AG04449 (cell line): ENCODE results near the gene SYNPR.

Source experiments
- CTCF ChIA-PET: fragments of 350-600 bp; formaldehyde crosslinking; extraction: SDS; loops from one replicate; lab custom pipeline; 2021; ENCODE audit warnings: antibody characterized with exemption; lab: Yijun Ruan, JAX
- POLR2A ChIA-PET: fragments of 400-600, 350-600 bp; formaldehyde crosslinking; extraction: SDS; loops from one replicate; lab custom pipeline; 2020; ENCODE audit warnings: antibody characterized with exemption, inconsistent platforms; lab: Yijun Ruan, JAX
- DNase-seq: peaks from one replicate; pipeline ENCODE4 v3.0.0-alpha.2; 2010; ENCODE audit warnings: low read depth, low spot score
- H3K4me3 ChIP-seq: 2 replicates; pipeline ENCODE4 v1.5.1; 2011; ENCODE audit warnings: low read depth, mild to moderate bottlenecking, control low read depth, low read length
- TF ChIP-seq, protein P1 (sequence below): IDR thresholded peaks from one replicate; pipeline ENCODE4 v1.5.1; 2011; ENCODE audit warnings: mild to moderate bottlenecking, moderate library complexity, low read length, control low read depth, inconsistent platforms; ENCODE audit not compliant: insufficient read depth; ENCODE audit errors: missing control alignments

The SYNPR gene

DNA sequence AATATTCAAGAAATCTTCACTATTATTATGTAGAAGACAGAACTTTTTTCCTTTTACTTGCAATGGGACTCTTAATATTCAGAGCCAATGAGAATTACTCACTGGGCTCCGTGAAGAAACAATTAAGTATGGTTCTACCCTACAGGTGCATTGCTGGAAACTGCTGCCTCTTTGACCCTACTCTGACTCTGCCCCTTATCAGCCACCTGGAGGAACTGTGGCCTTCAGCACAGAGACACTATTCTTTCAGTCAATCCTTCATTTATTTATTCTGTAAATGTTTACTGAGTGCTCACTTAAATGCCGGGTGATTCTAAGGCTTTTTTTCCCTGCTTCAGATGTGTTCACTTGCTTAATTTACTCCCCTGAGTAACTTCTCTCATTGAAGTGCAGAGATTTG is 163.2 kb downstream of the SYNPR start:
- POLR2A ChIA-PET: no interaction called here
- TF ChIP-seq, protein P1, sequence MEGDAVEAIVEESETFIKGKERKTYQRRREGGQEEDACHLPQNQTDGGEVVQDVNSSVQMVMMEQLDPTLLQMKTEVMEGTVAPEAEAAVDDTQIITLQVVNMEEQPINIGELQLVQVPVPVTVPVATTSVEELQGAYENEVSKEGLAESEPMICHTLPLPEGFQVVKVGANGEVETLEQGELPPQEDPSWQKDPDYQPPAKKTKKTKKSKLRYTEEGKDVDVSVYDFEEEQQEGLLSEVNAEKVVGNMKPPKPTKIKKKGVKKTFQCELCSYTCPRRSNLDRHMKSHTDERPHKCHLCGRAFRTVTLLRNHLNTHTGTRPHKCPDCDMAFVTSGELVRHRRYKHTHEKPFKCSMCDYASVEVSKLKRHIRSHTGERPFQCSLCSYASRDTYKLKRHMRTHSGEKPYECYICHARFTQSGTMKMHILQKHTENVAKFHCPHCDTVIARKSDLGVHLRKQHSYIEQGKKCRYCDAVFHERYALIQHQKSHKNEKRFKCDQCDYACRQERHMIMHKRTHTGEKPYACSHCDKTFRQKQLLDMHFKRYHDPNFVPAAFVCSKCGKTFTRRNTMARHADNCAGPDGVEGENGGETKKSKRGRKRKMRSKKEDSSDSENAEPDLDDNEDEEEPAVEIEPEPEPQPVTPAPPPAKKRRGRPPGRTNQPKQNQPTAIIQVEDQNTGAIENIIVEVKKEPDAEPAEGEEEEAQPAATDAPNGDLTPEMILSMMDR: no peak
- CTCF ChIA-PET: no interaction called here

DNA sequence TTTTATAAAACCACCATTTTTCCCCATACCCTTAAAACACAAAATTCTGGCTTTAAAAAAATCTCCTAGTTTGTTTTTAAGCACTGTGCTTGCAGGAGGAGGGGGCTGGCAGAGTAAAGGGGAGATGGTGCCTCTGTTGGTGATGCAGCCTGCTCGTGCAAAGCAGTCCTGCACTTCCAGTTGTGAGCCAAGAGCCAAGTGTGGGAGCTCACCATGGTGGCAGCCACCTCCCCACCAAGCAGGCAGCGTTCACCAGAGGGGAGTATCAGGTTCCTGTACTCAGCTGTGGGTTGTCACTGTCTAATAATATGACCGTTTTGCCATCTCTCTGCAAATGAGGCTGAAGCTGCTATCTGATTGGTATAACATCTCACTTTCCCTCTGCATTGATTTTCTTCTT is 164.8 kb downstream of the SYNPR start:
- DNase-seq: no peak
- TF ChIP-seq, protein P1: no peak
- ChIA-PET CTCF (interaction anchor here (1.7 kb wide), 1 partner anchor 375 kb away, joined by 4 read pairs; no protein-coding TSS in a partner anchor), POLR2A (no interaction called here)
- H3K4me3 ChIP-seq: no peak overlapping the region

More for the DNA sequence above, 163.2 kb downstream of the SYNPR start:
- no peak overlapping the region for H3K4me3 ChIP-seq
- DNase-seq: no peak

DNA sequence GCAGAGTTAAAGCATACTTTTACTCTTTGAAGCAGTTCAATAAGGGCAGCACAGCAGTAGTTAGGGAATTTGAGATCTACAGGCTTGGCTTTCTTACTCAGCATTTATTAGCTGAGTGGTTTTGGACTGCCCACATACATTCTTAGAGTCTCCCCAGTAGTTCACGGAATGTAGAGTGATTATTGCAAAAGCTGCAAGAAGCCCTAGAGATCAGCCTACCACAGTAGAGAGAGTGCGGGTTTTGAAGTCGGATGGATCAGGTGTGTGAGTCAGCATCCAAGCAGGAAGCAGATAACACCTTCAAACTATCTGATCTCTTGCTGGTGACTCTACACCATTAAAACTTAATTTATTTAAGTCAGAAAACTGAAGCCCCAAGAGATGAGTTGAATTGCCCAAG is 171.9 kb downstream of the SYNPR start:
- no peak for DNase-seq
- H3K4me3 ChIP-seq: no peak overlapping the region
- TF ChIP-seq, protein P1: no peak
- CTCF ChIA-PET: no interaction called here
- POLR2A ChIA-PET: no interaction called here

DNA sequence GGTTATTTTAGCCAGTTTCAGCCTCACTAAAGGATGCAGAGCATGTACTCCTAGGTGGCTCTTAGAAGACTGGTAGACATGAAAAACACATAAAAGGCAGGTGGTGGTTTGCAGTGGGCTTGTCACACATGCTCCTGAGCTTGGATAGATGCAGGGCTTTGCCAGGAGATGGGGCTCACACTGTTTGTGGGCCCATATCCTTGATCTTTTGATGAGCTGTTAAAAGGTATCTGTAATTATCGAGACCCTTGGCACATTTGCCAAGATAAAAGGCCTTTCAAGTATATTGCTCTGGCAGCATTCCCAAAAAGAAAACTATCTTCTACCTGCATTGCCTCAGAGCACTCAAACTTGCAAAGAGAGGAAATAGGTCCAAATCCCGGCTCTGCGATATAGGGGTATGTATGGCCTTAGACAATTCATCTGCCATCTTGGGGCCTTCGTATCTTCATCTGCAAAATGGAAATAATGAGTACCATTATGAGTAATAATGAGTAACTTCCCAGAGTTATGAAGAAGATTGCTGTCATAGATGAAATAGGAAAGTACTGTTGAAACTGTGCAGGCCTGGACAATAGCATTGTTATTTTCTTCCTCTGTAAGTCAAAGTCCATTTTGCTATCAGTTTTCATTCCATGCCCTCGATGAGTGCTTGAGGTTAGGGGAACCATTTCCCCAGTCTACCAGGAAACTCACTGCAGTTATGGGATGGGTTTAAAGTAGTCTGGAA is 172.7 kb downstream of the SYNPR start:
- POLR2A ChIA-PET: no interaction called here
- TF ChIP-seq, protein P1: no peak
- CTCF ChIA-PET: no interaction called here
- no peak overlapping the region for H3K4me3 ChIP-seq
- DNase-seq: no peak

DNA sequence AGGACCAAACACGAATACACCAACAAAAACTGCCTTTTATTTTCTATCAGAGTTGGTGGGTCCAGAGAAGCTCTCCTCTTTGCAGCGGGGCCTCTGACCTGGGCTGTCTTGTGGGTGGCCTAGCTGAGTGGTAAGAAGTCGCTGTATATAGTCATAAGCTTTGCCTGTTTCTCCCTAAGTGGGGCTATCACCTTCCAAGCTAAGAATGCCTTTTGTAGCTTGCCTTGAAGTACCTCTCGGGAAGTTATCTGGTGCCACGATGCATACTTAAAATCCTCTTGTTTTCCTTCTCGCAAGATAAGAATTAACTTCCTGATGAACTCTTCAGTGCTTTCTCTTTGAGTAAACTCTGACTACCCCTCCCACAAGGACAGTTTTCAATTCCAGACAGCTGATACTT is 178.8 kb downstream of the SYNPR start:
- TF ChIP-seq, protein P1: no peak
- no peak overlapping the region for H3K4me3 ChIP-seq
- CTCF ChIA-PET: no interaction called here
- DNase-seq: no peak
- POLR2A ChIA-PET: no interaction called here

DNA sequence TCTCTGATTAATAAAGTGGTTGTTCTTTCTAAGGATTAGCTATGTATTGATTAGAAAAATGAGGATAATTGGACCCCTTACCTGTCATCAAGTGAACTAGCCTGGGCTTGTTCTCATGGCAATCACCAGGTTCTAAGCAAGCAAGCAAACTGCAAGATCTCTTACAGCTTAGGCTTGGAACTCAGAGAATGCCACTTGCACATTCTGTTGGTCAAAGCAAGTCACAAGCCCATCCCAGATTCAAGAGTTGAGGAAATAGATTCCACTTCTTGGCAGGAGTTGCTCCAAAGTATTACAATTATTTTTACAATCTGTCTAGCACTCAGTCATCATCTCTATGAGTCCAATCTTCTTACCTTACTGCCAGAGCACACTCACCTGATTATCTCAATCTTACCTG is 180.3 kb downstream of the SYNPR start:
- ChIA-PET POLR2A (no interaction called here), CTCF (no interaction called here)
- DNase-seq: no peak
- H3K4me3 ChIP-seq: no peak overlapping the region
- TF ChIP-seq, protein P1: no peak
